ENCODE data around the gene CBR1. TPM values are rescaled to one million over a fixed set of nuclear protein-coding genes. Genes with fewer than 3 reads are reported as not detected.

CBR1 gene
- total and polyA plus RNA-seq, 2 of the 13 experiments (the other 11 are each of a cell fraction or from before 2014, with no cell fraction given): 33.7 to 38.7 TPM

- ChIA-PET CTCF (ENCODE audit: low intra/inter-chr PET ratio, low total read pairs) (no interaction called here), POLR2A (no interaction called here)
- H4K20me1 ChIP-seq (ENCODE audit: insufficient read depth, low read length): no peaks in the 10 kb centered on the region
- H3K79me2 ChIP-seq (ENCODE audit: insufficient read depth, low read length): no peaks in the 10 kb centered on the region
- in situ Hi-C loops (cut with HindIII; ENCODE audit: extremely low pct_ligation_motif_present, low pct_unique_long_range_greater_than_20kb) (no loop called here), intact Hi-C loops (cut with micrococcal nuclease; ENCODE audit: unreplicated experiment) (no loop called here)
- 57% methylated on average over 8 of the region's 8 CpGs for WGBS (ENCODE audit: low lambda C conversion rate)
- TF ChIP-seq ZNF800 (CRISPR knock-in tag; IDR thresholded peaks at IDR 0.05) (no peak), TARDBP (CRISPR knock-in tag; IDR thresholded peaks at IDR 0.05) (no peak), SPEN (CRISPR knock-in tag; IDR thresholded peaks at IDR 0.05; ENCODE audit: low read depth) (no peak), RAD51 (IDR thresholded peaks at IDR 0.05; ENCODE audit: borderline replicate concordance) (no peak), HHEX (CRISPR knock-in tag; IDR thresholded peaks at IDR 0.05) (no peak), REL (CRISPR knock-in tag; conservative IDR thresholded peaks at IDR 0.05) (no peak), YY1 (IDR thresholded peaks at IDR 0.05; ENCODE audit: insufficient read depth, insufficient replicate concordance, low read depth, low read length) (no peak), ZNF414 (CRISPR knock-in tag; IDR thresholded peaks at IDR 0.05) (no peak)
- H3K4me2 ChIP-seq (ENCODE audit: low read depth, low read length): no peak overlapping the region
- FAIRE-seq (no peak), ATAC-seq (no peak), DNase-seq (ENCODE audit: low spot score) (no peak)
- H3K9me3 ChIP-seq (ENCODE audit: low read length): no peaks in the 10 kb centered on the region
- H3K27me3 ChIP-seq (ENCODE audit: control insufficient read depth in 1 of 2, insufficient read depth in 2 of 2, low read length in 2 of 2): peaks cover 0 to 10% of the 10 kb centered on the region in 2 experiments; a peak in 2 of 5 replicates
- no peaks in the 10 kb centered on the region for H3K4me1 ChIP-seq (ENCODE audit: insufficient read depth, low read length)
- H3K4me3 ChIP-seq (replicated peaks in 1 of 3; ENCODE audit: insufficient read depth in 1 of 3, low read depth in 2 of 3, low read length in 3 of 3): no peak overlapping the region
- no TSS peak for BruUV-seq (replicated peaks)
- H3K9ac ChIP-seq (ENCODE audit: insufficient read depth, low read depth, low read length): no peak overlapping the region
- H3K27ac ChIP-seq (ENCODE audit: extremely low read length, insufficient read depth, low read length): no peak overlapping the region
- H2AFZ ChIP-seq (ENCODE audit: low read length): no peak overlapping the region
- H3K36me3 ChIP-seq (replicated peaks in 1 of 2; ENCODE audit: control insufficient read depth in 1 of 2, insufficient read depth in 2 of 2, low read length in 2 of 2): no peaks in the 10 kb centered on the region
Measured at GRCh38 chr21:36097427-36098181, 27.8 kb downstream of the CBR1 start.
